Endothelial cell (in vitro differentiated cells): ENCODE measurements around the gene FAM120A. TPM values are rescaled to one million over a fixed set of nuclear protein-coding genes. Genes with fewer than 3 reads are reported as not detected.

Source experiments
- DNase-seq: peaks from one replicate; pipeline ENCODE4 v3.0.0; 2021; ENCODE audit warnings: low spot score
- H3K27ac Mint-ChIP-seq: one replicate; pipeline ENCODE4 v1.8.0; 2021; ENCODE audit warnings: mixed read lengths, inconsistent platforms; ENCODE audit not compliant: unreplicated experiment
- H3K27me3 Mint-ChIP-seq: one replicate; pipeline ENCODE4 v1.8.0; 2021; ENCODE audit warnings: mild to moderate bottlenecking, moderate library complexity, mixed read lengths, inconsistent platforms; ENCODE audit not compliant: unreplicated experiment
- H3K36me3 Mint-ChIP-seq: one replicate; pipeline ENCODE4 v1.8.0; 2021; ENCODE audit warnings: mild to moderate bottlenecking, low read depth, mixed read lengths, inconsistent platforms; ENCODE audit not compliant: unreplicated experiment
- H3K4me1 Mint-ChIP-seq: one replicate; pipeline ENCODE4 v1.8.0; 2021; ENCODE audit warnings: mild to moderate bottlenecking, mixed read lengths, inconsistent platforms; ENCODE audit not compliant: unreplicated experiment
- H3K4me3 Mint-ChIP-seq: one replicate; pipeline ENCODE4 v1.8.0; 2021; ENCODE audit warnings: mild to moderate bottlenecking, mixed read lengths, inconsistent platforms; ENCODE audit not compliant: unreplicated experiment
- H3K9me3 Mint-ChIP-seq: one replicate; pipeline ENCODE4 v1.8.0; 2021; ENCODE audit warnings: mixed read lengths, inconsistent platforms; ENCODE audit not compliant: unreplicated experiment
- CTCF ChIP-seq: fragments of 200-600 bp; sonication (generic); IDR thresholded peaks from one replicate; pipeline ENCODE4 v1.5.0; 2021; ENCODE audit warnings: antibody characterized with exemption; ENCODE audit not compliant: unreplicated experiment
- total RNA-seq: library from RNA; stranded (reverse); fragmentation: NEBNext Ultra II Directional; extraction: Animal tissue kit (Norgen Biotek cat#: 25700); gene quantifications from one replicate; pipeline ENCODE4 v1.2.1, GENCODE V29; 2021; ENCODE audit not compliant: unreplicated experiment

Gene FAM120A
- total RNA-seq, 1 donor from 2014 or later = 56.1 TPM

GRCh38 chr9:93549611-93550010 is 98.1 kb downstream of the FAM120A start:
- TF ChIP-seq CTCF = no peak
- H3K36me3 Mint-ChIP-seq = peaks cover 10% of the 10 kb centered on the region
- H3K4me1 Mint-ChIP-seq = no peaks in the 10 kb centered on the region
- DNase-seq = no peak
- no peaks in the 10 kb centered on the region for H3K27me3 Mint-ChIP-seq
- H3K4me3 Mint-ChIP-seq = no peak overlapping the region
- H3K9me3 Mint-ChIP-seq = no peaks in the 10 kb centered on the region
- H3K27ac Mint-ChIP-seq = no peak overlapping the region

GRCh38 chr9:93552923-93553322 is 101.4 kb downstream of the FAM120A start:
- H3K4me1 Mint-ChIP-seq = no peaks in the 10 kb centered on the region
- no peaks in the 10 kb centered on the region for H3K9me3 Mint-ChIP-seq
- DNase-seq = no peak
- H3K27me3 Mint-ChIP-seq = no peaks in the 10 kb centered on the region
- no peak overlapping the region for H3K27ac Mint-ChIP-seq
- no peak overlapping the region for H3K4me3 Mint-ChIP-seq
- no peak for TF ChIP-seq CTCF
- H3K36me3 Mint-ChIP-seq = peaks cover 14% of the 10 kb centered on the region

GRCh38 chr9:93555370-93555769 is 103.9 kb downstream of the FAM120A start:
- Mint-ChIP-seq H3K9me3 (no peaks in the 10 kb centered on the region), H3K4me3 (no peak overlapping the region), H3K27ac (no peak overlapping the region), H3K36me3 (peaks cover 24% of the 10 kb centered on the region), H3K27me3 (peaks cover 1% of the 10 kb centered on the region), H3K4me1 (no peaks in the 10 kb centered on the region)
- TF ChIP-seq CTCF = no peak
- DNase-seq = no peak

GRCh38 chr9:93557366-93558137 is 106.1 kb downstream of the FAM120A start:
- peaks cover 30% of the 10 kb centered on the region for H3K36me3 Mint-ChIP-seq
- H3K4me3 Mint-ChIP-seq = peak overlapping the region; percentile 42
- H3K27me3 Mint-ChIP-seq = peaks cover 1% of the 10 kb centered on the region
- no peak for TF ChIP-seq CTCF
- H3K27ac Mint-ChIP-seq = no peak overlapping the region
- no peak for DNase-seq
- no peaks in the 10 kb centered on the region for H3K9me3 Mint-ChIP-seq
- H3K4me1 Mint-ChIP-seq = no peaks in the 10 kb centered on the region

- no peak for DNase-seq
- TF ChIP-seq CTCF = no peak
- peaks cover 1% of the 10 kb centered on the region for H3K27me3 Mint-ChIP-seq
- H3K9me3 Mint-ChIP-seq = no peaks in the 10 kb centered on the region
- H3K36me3 Mint-ChIP-seq = peaks cover 39% of the 10 kb centered on the region
- peak overlapping the region; percentile 57 for H3K4me3 Mint-ChIP-seq
- H3K4me1 Mint-ChIP-seq = no peaks in the 10 kb centered on the region
- H3K27ac Mint-ChIP-seq = no peak overlapping the region
Measured at GRCh38 chr9:93558503-93558902, 107.0 kb downstream of the FAM120A start.
